T-helper 1 cell (primary cell): Measurements from ENCODE around the gene ENTREP3.
"Not testable (repeated sequence)": the region's sequence is repeated elsewhere in the genome, so short reads cannot be mapped to it uniquely, and the experiment has no call there.

Experiments
- DNase-seq, 5 donors: peaks; one replicate each; pipeline ENCODE4 v3.0.0-alpha.2; 2012 to 2020

ENTREP3 gene

GRCh38 chr1:155250633-155251449, 4.4 kb downstream of the ENTREP3 start:
- DNase-seq, result peak; percentile 91 to 96 (median 94)

GRCh38 chr1:155250246-155250632, 5.0 kb downstream of the ENTREP3 start:
- no peak for DNase-seq

GRCh38 chr1:155247667-155248553, 7.4 kb downstream of the ENTREP3 start:
- DNase-seq, result no peak

GRCh38 chr1:155246796-155247195, 8.5 kb downstream of the ENTREP3 start:
- not testable (repeated sequence) for DNase-seq

- DNase-seq, result no peak
These were observed 10.1 kb downstream of the ENTREP3 start for GRCh38 chr1:155245163-155245524.

GRCh38 chr1:155244368-155245162, 10.7 kb downstream of the ENTREP3 start:
- peak; percentile 87 to 99 (median 90) for DNase-seq

- no peak for DNase-seq
These were observed 12.4 kb downstream of the ENTREP3 start for GRCh38 chr1:155242805-155243358.

GRCh38 chr1:155241841-155242264, 13.4 kb downstream of the ENTREP3 start:
- peak in 1 of 5 donors; percentile 27 for DNase-seq

GRCh38 chr1:155241069-155241679, 14.1 kb downstream of the ENTREP3 start:
- peak; percentile 28 to 82 (median 56) for DNase-seq

GRCh38 chr1:155236451-155236850, 18.8 kb downstream of the ENTREP3 start:
- DNase-seq, result no peak

GRCh38 chr1:155235375-155235774, 19.9 kb downstream of the ENTREP3 start:
- DNase-seq, result not testable (repeated sequence)

- not testable (repeated sequence) for DNase-seq
These were observed 21.8 kb downstream of the ENTREP3 start for GRCh38 chr1:155233502-155233901.

- not testable (repeated sequence) for DNase-seq
These were observed 23.0 kb downstream of the ENTREP3 start for GRCh38 chr1:155232001-155232978.

- not testable (repeated sequence) for DNase-seq
These were observed 24.0 kb downstream of the ENTREP3 start for GRCh38 chr1:155231302-155231701.

GRCh38 chr1:155228096-155228427, 27.2 kb downstream of the ENTREP3 start:
- no peak for DNase-seq

- peak; percentile 94 to 99 (median 97) for DNase-seq
These were observed 27.8 kb downstream of the ENTREP3 start for GRCh38 chr1:155227261-155228095.

- no peak for DNase-seq
These were observed 28.4 kb downstream of the ENTREP3 start for GRCh38 chr1:155226910-155227260.

- DNase-seq, result peak; percentile 66 to 85 (median 75)
These were observed 28.9 kb downstream of the ENTREP3 start for GRCh38 chr1:155226188-155226909.

- not testable (repeated sequence) for DNase-seq
These were observed 29.9 kb downstream of the ENTREP3 start for GRCh38 chr1:155225404-155225759.
